Liver (tissue), 9 donors: Measurements from ENCODE around the gene HDAC5. TPM values are rescaled to one million over a fixed set of nuclear protein-coding genes. Genes with fewer than 3 reads are reported as not detected.
"Not testable (repeated sequence)": the region's sequence is repeated elsewhere in the genome, so short reads cannot be mapped to it uniquely, and the experiment has no call there.

Experiments used
- DNase-seq: peaks from one replicate; pipeline ENCODE4 v3.0.0-alpha.2; 2017; ENCODE audit warnings: low spot score
- H3K27ac ChIP-seq, 2 donors: one replicate each; pipeline ENCODE4 v1.7.0; 2013; ENCODE audit warnings: inconsistent platforms in 2 of 2, low read length in 2 of 2, control low read depth in 1 of 2, low read depth in 1 of 2, mild to moderate bottlenecking in 1 of 2
- H3K27me3 ChIP-seq, 4 donors: one replicate each; pipeline versions ENCODE4 v1.6.1 to v1.7.0; 2013; ENCODE audit warnings: low read length in 3 of 4, inconsistent platforms in 1 of 4, mild to moderate bottlenecking in 1 of 4, moderate library complexity in 1 of 4; ENCODE audit not compliant: control insufficient read depth in 4 of 4, insufficient read depth in 4 of 4
- H3K36me3 ChIP-seq, 4 donors: one replicate each; pipeline versions ENCODE4 v1.6.1 to v1.7.0; 2013; ENCODE audit warnings: low read length in 3 of 4, mild to moderate bottlenecking in 3 of 4, low read depth in 1 of 4, moderate library complexity in 1 of 4; ENCODE audit not compliant: control insufficient read depth in 4 of 4, insufficient read depth in 3 of 4
- H3K4me1 ChIP-seq, 4 donors: one replicate each; pipeline versions ENCODE4 v1.6.1 to v1.7.0; 2013; ENCODE audit warnings: low read length in 3 of 4, mild to moderate bottlenecking in 3 of 4, moderate library complexity in 1 of 4; ENCODE audit not compliant: control insufficient read depth in 4 of 4, insufficient read depth in 4 of 4
- H3K4me3 ChIP-seq, 3 donors: one replicate each; pipeline versions ENCODE4 v1.6.1 to v1.7.0; 2013; ENCODE audit warnings: low read length in 3 of 3, control low read depth in 1 of 3, low read depth in 1 of 3, mild to moderate bottlenecking in 1 of 3
- H3K9ac ChIP-seq, 2 donors: one replicate each; pipeline ENCODE4 v1.7.0; 2013; ENCODE audit warnings: low read length in 2 of 2, mild to moderate bottlenecking in 2 of 2, moderate library complexity in 2 of 2, control low read depth in 1 of 2, low read depth in 1 of 2
- H3K9me3 ChIP-seq, 4 donors: one replicate each; pipeline versions ENCODE4 v1.6.1 to v1.7.0; 2013; ENCODE audit warnings: low read length in 3 of 4; ENCODE audit not compliant: control insufficient read depth in 4 of 4
- ATF3 ChIP-seq: IDR thresholded peaks from 2 replicates; pipeline ENCODE4 v1.6.1; 2016; ENCODE audit warnings: antibody characterized with exemption
- CTCF ChIP-seq: fragments of 150-350 bp; IDR thresholded peaks from 2 replicates; pipeline ENCODE4 v1.5.1; 2017; ENCODE audit warnings: improper control_type of control experiment, low read depth, low read length; ENCODE audit not compliant: missing input control
- FOXA1 ChIP-seq: IDR thresholded peaks from 2 replicates; pipeline ENCODE4 v1.6.1; 2016; ENCODE audit warnings: antibody characterized with exemption
- FOXA2 ChIP-seq: IDR thresholded peaks from 2 replicates; pipeline ENCODE4 v1.6.1; 2016; ENCODE audit warnings: antibody characterized with exemption
- GABPA ChIP-seq, 2 donors: IDR thresholded peaks in 1 of 2; conservative IDR thresholded peaks in 1 of 2; 2 replicates each; pipeline ENCODE4 v1.6.1; 2016; ENCODE audit warnings: antibody characterized with exemption in 2 of 2, mild to moderate bottlenecking in 1 of 2, moderate library complexity in 1 of 2
- HNF4A ChIP-seq, 2 donors: conservative IDR thresholded peaks; 2 replicates each; pipeline ENCODE4 v1.6.1; 2016; ENCODE audit warnings: antibody characterized with exemption in 2 of 2, mild to moderate bottlenecking in 2 of 2
- MAX ChIP-seq: IDR thresholded peaks from 2 replicates; pipeline ENCODE4 v1.6.1; 2016; ENCODE audit warnings: antibody characterized with exemption
- RAD21 ChIP-seq, 2 donors: IDR thresholded peaks; 2 replicates each; pipeline ENCODE4 v1.6.1; 2016; ENCODE audit warnings: antibody characterized with exemption in 2 of 2, mild to moderate bottlenecking in 2 of 2
- REST ChIP-seq: IDR thresholded peaks from 2 replicates; pipeline ENCODE4 v1.6.1; 2016; ENCODE audit warnings: antibody characterized with exemption, mild to moderate bottlenecking
- SP1 ChIP-seq: IDR thresholded peaks from 2 replicates; pipeline ENCODE4 v1.6.1; 2018; ENCODE audit warnings: antibody characterized with exemption, mild to moderate bottlenecking
- YY1 ChIP-seq: IDR thresholded peaks from 2 replicates; pipeline ENCODE4 v1.6.1; 2016; ENCODE audit warnings: antibody characterized with exemption, mild to moderate bottlenecking
- ZBTB33 ChIP-seq: IDR thresholded peaks from 2 replicates; pipeline ENCODE4 v1.6.1; 2016; ENCODE audit warnings: antibody characterized with exemption
- WGBS: extraction: QIAGEN DNeasy Blood & Tissue Kit; methylation state at CpG from one replicate; pipeline ENCODE4 v1.1.7; 2013; 5-methylcytosine and 5-hydroxymethylcytosine counted together
- polyA plus RNA-seq, 2 donors: library from polyadenylated mRNA; stranded (reverse) in 1 of 2; unstranded in 1 of 2; fragments of 200-250 nt in 1 of 2; fragments of >200 nt in 1 of 2; fragmentation: Nextera tagmentation in 1 of 2; extraction: Ambion mirVana in 1 of 2; gene quantifications; one replicate each; pipeline versions ENCODE4 v1.2.1 to v1.2.3, GENCODE V29; 2013 to 2015
- total RNA-seq, 2 donors: library from RNA; depleted of rRNA; stranded (reverse); fragments of >200 nt; gene quantifications; one replicate each; pipeline ENCODE4 v1.2.3, GENCODE V29; 2014
- donor health status: healthy.
- donor health status: healthy.
- donor health status: healthy.
- donor health status: healthy.
- donor health status: healthy.

HDAC5 gene
- total and polyA plus RNA-seq, 4 donors, result 5.8 to 20.3 (median 14.4) TPM

GRCh38 chr17:44155488-44155887, 32.0 kb upstream of the HDAC5 start:
- Histone ChIP-seq H3K9me3 (no peaks in the 10 kb centered on the region), H3K4me1 (no peaks in the 10 kb centered on the region), H3K27me3 (no peaks in the 10 kb centered on the region), H3K9ac (no peak overlapping the region), H3K4me3 (no peak overlapping the region), H3K36me3 (no peaks in the 10 kb centered on the region), H3K27ac (no peak overlapping the region)
- no peak for TF ChIP-seq REST
- WGBS, result 90% methylated on average over 2 of the region's 2 CpGs
- DNase-seq, result no peak

GRCh38 chr17:44152875-44153274, 29.4 kb upstream of the HDAC5 start:
- H3K9me3 ChIP-seq, result no peaks in the 10 kb centered on the region
- H3K27me3 ChIP-seq, result no peaks in the 10 kb centered on the region
- H3K4me3 ChIP-seq, result no peak overlapping the region
- WGBS, result 95% methylated on average over 4 of the region's 4 CpGs
- H3K4me1 ChIP-seq, result no peaks in the 10 kb centered on the region
- H3K36me3 ChIP-seq, result no peaks in the 10 kb centered on the region
- H3K27ac ChIP-seq, result no peak overlapping the region
- TF ChIP-seq SP1, result no peak
- TF ChIP-seq ZBTB33, result no peak
- TF ChIP-seq RAD21 (IDR thresholded peaks at IDR 0.05), result no peak
- TF ChIP-seq FOXA2, result no peak
- no peak for DNase-seq
- no peak overlapping the region for H3K9ac ChIP-seq

- H3K27me3 ChIP-seq, result no peaks in the 10 kb centered on the region
- no peak for DNase-seq
- H3K9me3 ChIP-seq, result no peaks in the 10 kb centered on the region
- WGBS, result 98% methylated on average over 4 of the region's 4 CpGs
- H3K36me3 ChIP-seq, result no peaks in the 10 kb centered on the region
- H3K27ac ChIP-seq, result no peak overlapping the region
- TF ChIP-seq SP1, result no peak
- no peak for TF ChIP-seq MAX
- no peak for TF ChIP-seq ATF3
- no peak for TF ChIP-seq ZBTB33
- TF ChIP-seq FOXA2, result no peak
- TF ChIP-seq CTCF, result no peak
- no peak for TF ChIP-seq GABPA (IDR thresholded peaks at IDR 0.05 in 1 of 2, conservative IDR thresholded peaks at IDR 0.05 in 1 of 2)
- TF ChIP-seq YY1, result no peak
- no peak for TF ChIP-seq FOXA1
- TF ChIP-seq HNF4A (conservative IDR thresholded peaks at IDR 0.05), result no peak
- no peak overlapping the region for H3K9ac ChIP-seq
- H3K4me3 ChIP-seq, result no peak overlapping the region
- no peaks in the 10 kb centered on the region for H3K4me1 ChIP-seq
These were observed 26.4 kb upstream of the HDAC5 start for GRCh38 chr17:44149750-44150329.

GRCh38 chr17:44149066-44149465, 25.6 kb upstream of the HDAC5 start:
- not testable (repeated sequence) for H3K9me3 ChIP-seq, H3K36me3 ChIP-seq, H3K9ac ChIP-seq, H3K27ac ChIP-seq, H3K4me3 ChIP-seq, H3K27me3 ChIP-seq, H3K4me1 ChIP-seq, DNase-seq
- WGBS, result 94% methylated on average over 3 of the region's 3 CpGs
